Ovary (tissue), 9 donors: ENCODE results near the gene NPDC1. TPM values are rescaled to one million over a fixed set of nuclear protein-coding genes. Genes with fewer than 3 reads are reported as not detected.

ENCODE experiments used
- DNase-seq, 5 donors: peaks; one replicate each; pipeline ENCODE4 v3.0.0-alpha.2; 2019 to 2020
- H3K27ac ChIP-seq, 2 donors: fragments of 200-600 bp; one replicate each; pipeline versions ENCODE4 v1.5.1 to v1.8.0; 2019 to 2022
- H3K27me3 ChIP-seq: fragments of 200-600 bp; one replicate; pipeline ENCODE4 v1.8.0; 2022
- H3K36me3 ChIP-seq: fragments of 200-600 bp; sonication (generic); one replicate; pipeline ENCODE4 v1.5.1; 2019
- H3K4me1 ChIP-seq: one replicate; pipeline ENCODE4 v1.8.1; 2013; ENCODE audit warnings: mild to moderate bottlenecking, moderate library complexity; ENCODE audit not compliant: insufficient read depth
- H3K4me3 ChIP-seq: fragments of 200-600 bp; sonication (generic); one replicate; pipeline ENCODE4 v1.5.1; 2017
- H3K9me3 ChIP-seq, 2 donors: fragments of 200-600 bp in 1 of 2; sonication (generic) in 1 of 2; one replicate each; pipeline versions ENCODE4 v1.5.1 to v1.8.1; 2013 to 2019; ENCODE audit warnings: mild to moderate bottlenecking in 1 of 2, moderate library complexity in 1 of 2
- CTCF ChIP-seq, 3 donors: fragments of 450-650 bp in 2 of 3; fragments of 200-600 bp in 1 of 3; IDR thresholded peaks; one replicate each; pipeline versions ENCODE4 v1.5.1 to v1.8.0; 2016 to 2022; ENCODE audit warnings: antibody characterized with exemption in 3 of 3, mild to moderate bottlenecking in 1 of 3
- EP300 ChIP-seq: sonication (generic); formaldehyde crosslinking; IDR thresholded peaks from one replicate; pipeline ENCODE4 v1.6.1; 2017; ENCODE audit warnings: antibody characterized with exemption
- POLR2A ChIP-seq: fragments of 450-650 bp; IDR thresholded peaks from one replicate; pipeline ENCODE4 v1.6.1; 2017; ENCODE audit warnings: antibody characterized with exemption, mild to moderate bottlenecking, moderate library complexity
- WGBS, 3 donors: extraction: QIAGEN DNeasy Blood & Tissue Kit in 1 of 3; methylation state at CpG; one replicate each; pipeline versions ENCODE4 v1.1.5 to v1.1.7; 2013 to 2017; 5-methylcytosine and 5-hydroxymethylcytosine counted together
- intact Hi-C, 4 donors: fragments of 100-400 bp; cut with DNase I; formaldehyde crosslinking; loops; one replicate each; pipeline versions ENCODE4 v1.11.0 to v1.15.1; 2022 to 2023
- polyA plus RNA-seq, 2 donors: library from polyadenylated mRNA; stranded (reverse); fragments of 200-250 nt in 1 of 2; fragments of 350-450 nt in 1 of 2; fragmentation: Illumina TruSeq in 1 of 2; extraction: RNeasy Lipid Tissue Mini Kit (QIAGEN cat#74804) in 1 of 2; gene quantifications; one replicate each; pipeline ENCODE4 v1.2.3, GENCODE V29; 2013 to 2014
- total RNA-seq, 7 donors: library from RNA; depleted of rRNA in 2 of 7; stranded (reverse); fragments of >200 nt in 2 of 7; fragmentation: NEBNext Ultra II Directional in 3 of 7; extraction: Animal tissue kit (Norgen Biotek cat#: 25700) in 3 of 7; gene quantifications; one replicate each; pipeline versions ENCODE4 v1.1.0 to v1.2.4, GENCODE V29; 2016 to 2023
- donor health status: DM: no; HTN: no; CAD: no; lungs with moderate emphysema.
- donor health status: DM: no; HTN: no; CAD: no.
- donor health status: Bipolar disorder and iron deficiency.
- donor health status: DM: yes; HTN: yes; CAD: no.
- donor health status: DM: no; HTN: no; CAD: no.
- donor health status: DM: yes; HTN: yes; CAD: no.

Gene NPDC1
- total and polyA plus RNA-seq, 9 donors, result 2.1 to 112 (median 49.9) TPM

- WGBS, 3 donors, result 0 to 1% (median 0%) methylated on average over 38 to 98 of the region's 98 CpGs
Observed at GRCh38 chr9:137028263-137029057, 17.5 kb downstream of the NPDC1 start.

GRCh38 chr9:137027369-137028262, 18.4 kb downstream of the NPDC1 start, which contains the start of gene ABCA2:
Gene ABCA2 (minus strand): TSS chr9:137028237. CDS start chr9:137028140, 97 bp downstream.
- no peaks in the 10 kb centered on the region for H3K36me3 ChIP-seq
- WGBS, 3 donors, result 5 to 13% (median 7%) methylated on average over 40 to 95 of the region's 95 CpGs
- peak in 1 of 5 donors; percentile 63 for DNase-seq
- H3K9me3 ChIP-seq, result no peaks in the 10 kb centered on the region
- peak within 1 kb of the TSS; percentile 53 for H3K4me3 ChIP-seq
- intact Hi-C loops, result loop anchor here in 1 of 4 donors (5.0 kb wide), 1 partner anchor 40 kb away; no protein-coding TSS in a partner anchor
- H3K27me3 ChIP-seq, result no peaks in the 10 kb centered on the region
- peak within 1 kb of the TSS in 1 of 2 donors; percentile 55 for H3K27ac ChIP-seq
- TF ChIP-seq CTCF (IDR thresholded peaks at IDR 0.05), result no peak
- H3K4me1 ChIP-seq, result peaks cover 3% of the 10 kb centered on the region

More at GRCh38 chr9:137028263-137029057, 17.5 kb downstream of the NPDC1 start:
- intact Hi-C loops, result loop anchor here in 1 of 4 donors (5.0 kb wide), 1 partner anchor 39 kb away; no protein-coding TSS in a partner anchor
- Histone ChIP-seq H3K27me3 (no peaks in the 10 kb centered on the region), H3K4me3 (peak overlapping the region; percentile 53), H3K36me3 (no peaks in the 10 kb centered on the region), H3K9me3 (no peaks in the 10 kb centered on the region), H3K27ac (no peak overlapping the region), H3K4me1 (peaks cover 3% of the 10 kb centered on the region)
- TF ChIP-seq CTCF (IDR thresholded peaks at IDR 0.05), result no peak
- no peak for TF ChIP-seq POLR2A
- no peak for TF ChIP-seq EP300
- peak in 2 of 5 donors; percentile 53 to 55 for DNase-seq

- no peaks in the 10 kb centered on the region for H3K9me3 ChIP-seq
- WGBS, 3 donors, result 87 to 92% (median 89%) methylated on average over 4 of the region's 4 CpGs
- intact Hi-C loops, result loop anchor here in 1 of 4 donors (5.0 kb wide), 1 partner anchor 40 kb away; no protein-coding TSS in a partner anchor
- DNase-seq, result no peak
- peaks cover 3% of the 10 kb centered on the region for H3K4me1 ChIP-seq
- H3K27ac ChIP-seq, result no peak overlapping the region
- no peaks in the 10 kb centered on the region for H3K36me3 ChIP-seq
- TF ChIP-seq CTCF (IDR thresholded peaks at IDR 0.05) (no peak), EP300 (no peak), POLR2A (no peak)
- no peak overlapping the region for H3K4me3 ChIP-seq
- H3K27me3 ChIP-seq, result no peaks in the 10 kb centered on the region
Observed at GRCh38 chr9:137026828-137027227, 19.1 kb downstream of the NPDC1 start.

- intact Hi-C loops, result loop anchor here in 1 of 4 donors (5.0 kb wide), 1 partner anchor 41 kb away; no protein-coding TSS in a partner anchor
- no peak overlapping the region for H3K27ac ChIP-seq
- no peak for TF ChIP-seq POLR2A
- TF ChIP-seq EP300, result no peak
- TF ChIP-seq CTCF (IDR thresholded peaks at IDR 0.05), result no peak
- H3K36me3 ChIP-seq, result no peaks in the 10 kb centered on the region
- no peaks in the 10 kb centered on the region for H3K27me3 ChIP-seq
- WGBS, 3 donors, result 80 to 85% (median 85%) methylated on average over 1 to 2 of the region's 2 CpGs
- DNase-seq, result no peak
- no peaks in the 10 kb centered on the region for H3K9me3 ChIP-seq
- peaks cover 3% of the 10 kb centered on the region for H3K4me1 ChIP-seq
- H3K4me3 ChIP-seq, result no peak overlapping the region
Observed at GRCh38 chr9:137026384-137026783, 19.6 kb downstream of the NPDC1 start.
